BJ (cell line): ENCODE results near the gene EPB41L1. TPM values are rescaled to one million over a fixed set of nuclear protein-coding genes. Genes with fewer than 3 reads are reported as not detected.

Experiments used
- CTCF ChIA-PET: fragments of 350-600 bp; formaldehyde crosslinking; extraction: SDS; loops from one replicate; lab custom pipeline; 2021; ENCODE audit warnings: antibody characterized with exemption, inconsistent platforms; lab: Yijun Ruan, JAX
- POLR2A ChIA-PET: fragments of 300-600 bp; sonication (Branson Sonifier 250); formaldehyde crosslinking; extraction: SDS; loops from one replicate; lab custom pipeline; 2021; ENCODE audit warnings: antibody characterized with exemption; lab: Charles Lee
- DNase-seq: peaks from one replicate; pipeline ENCODE4 v3.0.0-alpha.2; 2011; ENCODE audit warnings: low read depth
- H3K27me3 ChIP-seq: 2 replicates; pipeline ENCODE4 v1.6.0; 2011; ENCODE audit warnings: low read length; ENCODE audit not compliant: control insufficient read depth, insufficient read depth
- H3K36me3 ChIP-seq: 2 replicates; pipeline ENCODE4 v1.5.1; 2011; ENCODE audit warnings: low read length; ENCODE audit not compliant: control insufficient read depth, insufficient read depth
- H3K4me3 ChIP-seq: 2 replicates; pipeline ENCODE4 v1.5.1; 2011; ENCODE audit warnings: low read depth, mild to moderate bottlenecking, control low read depth, low read length
- polyA plus RNA-seq: library from polyadenylated mRNA; depleted of rRNA; stranded (reverse); fragments of >200 nt; gene quantifications from 2 replicates; pipeline ENCODE4 v1.2.3, GENCODE V29; 2011
- TF ChIP-seq, protein P1 (sequence below): IDR thresholded peaks from 2 replicates; pipeline ENCODE4 v1.5.1; 2011; ENCODE audit warnings: low read depth, mild to moderate bottlenecking, control low read depth, inconsistent platforms, low read length, moderate library complexity; ENCODE audit not compliant: insufficient read depth

Gene EPB41L1
- polyA plus RNA-seq, 1 experiment = 20.2 TPM

DNA sequence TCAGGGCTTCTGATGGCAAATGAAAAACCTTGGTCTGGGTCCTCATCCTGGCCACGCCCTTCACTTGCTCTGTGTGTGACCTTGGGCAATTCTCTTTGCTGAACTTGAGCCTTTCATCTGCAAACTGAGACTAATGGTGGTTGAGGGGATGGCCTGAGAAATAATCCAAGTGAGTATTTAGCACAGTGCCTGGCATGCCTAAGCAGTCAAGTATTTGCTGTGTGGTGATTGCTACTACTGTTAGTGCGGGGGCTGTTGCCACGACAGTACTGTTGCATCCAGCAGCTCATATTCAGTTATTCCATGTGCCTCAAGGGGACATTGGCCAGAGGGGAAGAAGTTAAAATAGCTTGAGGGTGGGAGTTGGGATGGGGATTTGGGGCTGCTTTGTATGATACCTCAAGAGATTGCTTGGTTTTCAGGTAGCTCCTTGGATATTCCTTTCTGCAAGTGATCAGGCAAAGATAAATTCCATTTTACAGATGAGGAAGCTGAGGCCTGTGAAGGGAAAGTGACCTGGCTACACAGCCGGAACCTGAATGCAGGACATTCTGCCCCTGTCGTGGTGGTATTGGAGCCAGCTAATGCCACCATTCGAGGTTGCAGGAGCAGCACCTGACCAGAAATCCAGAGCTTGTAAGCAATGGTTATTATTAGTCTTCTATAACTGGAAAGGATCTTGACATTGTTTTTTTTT is 45.1 kb upstream of the EPB41L1 start:
- DNase-seq = no peak
- POLR2A ChIA-PET = no interaction called here
- CTCF ChIA-PET = interaction anchor here (0.8 to 2.5 kb wide), 3 partner anchors 9 to 155 kb away, joined by 3 to 5 read pairs (median 4); partner anchors contain the start of gene SCAND1
- H3K27me3 ChIP-seq = peaks cover 4% of the 10 kb centered on the region
- TF ChIP-seq, protein P1, sequence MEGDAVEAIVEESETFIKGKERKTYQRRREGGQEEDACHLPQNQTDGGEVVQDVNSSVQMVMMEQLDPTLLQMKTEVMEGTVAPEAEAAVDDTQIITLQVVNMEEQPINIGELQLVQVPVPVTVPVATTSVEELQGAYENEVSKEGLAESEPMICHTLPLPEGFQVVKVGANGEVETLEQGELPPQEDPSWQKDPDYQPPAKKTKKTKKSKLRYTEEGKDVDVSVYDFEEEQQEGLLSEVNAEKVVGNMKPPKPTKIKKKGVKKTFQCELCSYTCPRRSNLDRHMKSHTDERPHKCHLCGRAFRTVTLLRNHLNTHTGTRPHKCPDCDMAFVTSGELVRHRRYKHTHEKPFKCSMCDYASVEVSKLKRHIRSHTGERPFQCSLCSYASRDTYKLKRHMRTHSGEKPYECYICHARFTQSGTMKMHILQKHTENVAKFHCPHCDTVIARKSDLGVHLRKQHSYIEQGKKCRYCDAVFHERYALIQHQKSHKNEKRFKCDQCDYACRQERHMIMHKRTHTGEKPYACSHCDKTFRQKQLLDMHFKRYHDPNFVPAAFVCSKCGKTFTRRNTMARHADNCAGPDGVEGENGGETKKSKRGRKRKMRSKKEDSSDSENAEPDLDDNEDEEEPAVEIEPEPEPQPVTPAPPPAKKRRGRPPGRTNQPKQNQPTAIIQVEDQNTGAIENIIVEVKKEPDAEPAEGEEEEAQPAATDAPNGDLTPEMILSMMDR = no peak
- H3K36me3 ChIP-seq = no peaks in the 10 kb centered on the region
- H3K4me3 ChIP-seq = no peak overlapping the region

DNA sequence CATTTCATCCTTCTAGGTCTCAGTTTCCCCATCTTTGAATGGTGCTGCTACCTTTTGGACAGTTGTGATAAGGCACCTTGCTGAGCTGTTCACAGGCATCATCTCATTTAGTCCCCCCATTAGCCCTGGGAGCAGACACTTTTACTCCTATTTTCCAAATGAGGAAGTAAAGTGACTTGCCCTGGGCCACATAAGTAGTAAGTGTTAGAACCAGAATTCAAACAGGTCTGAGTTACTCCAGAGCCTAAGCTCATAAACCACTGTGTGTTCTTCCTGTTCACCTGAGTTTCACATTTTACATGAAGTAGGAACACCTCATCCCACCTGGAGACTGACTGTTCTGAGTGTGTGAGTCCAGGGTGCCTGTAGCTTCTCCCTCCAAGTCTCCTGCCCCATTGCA is 43.5 kb upstream of the EPB41L1 start:
- H3K36me3 ChIP-seq = no peaks in the 10 kb centered on the region
- DNase-seq = no peak
- H3K4me3 ChIP-seq = no peak overlapping the region
- TF ChIP-seq, protein P1 = no peak
- ChIA-PET POLR2A (no interaction called here), CTCF (interaction anchor here (1.6 to 2.5 kb wide), 3 partner anchors 11 to 28 kb away, joined by 5 to 6 read pairs (median 6); no protein-coding TSS in a partner anchor)
- peaks cover 4% of the 10 kb centered on the region for H3K27me3 ChIP-seq

DNA sequence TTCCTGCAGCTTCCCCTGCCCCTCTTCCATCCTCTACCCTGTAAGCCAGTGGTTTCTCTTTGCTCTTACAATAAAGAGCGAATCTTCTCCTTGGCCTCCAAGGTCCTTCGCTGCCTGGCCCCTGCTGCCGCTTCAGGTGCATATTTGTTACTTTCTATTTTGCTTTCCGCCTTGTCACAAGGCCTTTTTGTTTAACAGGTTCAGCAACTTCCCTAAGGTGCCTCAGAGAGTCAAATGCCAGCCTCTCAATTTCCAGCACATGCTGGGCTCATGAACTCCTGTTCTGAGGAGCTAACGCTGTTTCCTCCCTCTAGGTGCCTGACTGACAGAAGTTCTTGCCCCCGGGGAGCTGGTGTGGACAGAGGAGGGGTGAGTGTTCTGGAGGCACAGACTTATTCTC is 42.4 kb upstream of the EPB41L1 start:
- Histone ChIP-seq H3K27me3 (peaks cover 4% of the 10 kb centered on the region), H3K36me3 (no peaks in the 10 kb centered on the region), H3K4me3 (no peak overlapping the region)
- CTCF ChIA-PET = interaction anchor here (1.1 to 1.6 kb wide), 2 partner anchors 27 to 119 kb away, joined by 3 to 6 read pairs; no protein-coding TSS in a partner anchor
- TF ChIP-seq, protein P1 = no peak
- DNase-seq = no peak
- POLR2A ChIA-PET = no interaction called here

DNA sequence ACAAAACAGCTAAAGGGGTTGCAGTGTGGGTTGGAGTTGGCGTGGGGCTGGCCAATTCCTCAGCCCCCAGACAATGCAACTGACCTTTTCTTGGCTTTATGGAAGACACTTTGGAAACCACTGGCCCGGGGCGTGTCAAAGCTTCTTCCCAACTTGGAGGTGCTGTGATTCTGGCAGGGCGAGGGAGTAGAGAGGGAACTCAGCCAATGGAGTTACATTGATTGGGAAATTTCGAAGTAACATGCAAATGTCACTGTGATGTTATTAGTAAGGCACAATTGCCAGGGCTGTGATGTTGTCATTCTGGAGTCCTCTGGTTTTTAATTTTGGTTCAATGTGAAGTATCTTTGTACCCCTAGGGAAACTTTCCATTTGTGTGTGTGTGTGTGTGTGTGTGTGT is 41.5 kb upstream of the EPB41L1 start:
- DNase-seq = no peak
- CTCF ChIA-PET = interaction anchor here (1.2 kb wide), 1 partner anchor 118 kb away, joined by 4 read pairs; no protein-coding TSS in a partner anchor

DNA sequence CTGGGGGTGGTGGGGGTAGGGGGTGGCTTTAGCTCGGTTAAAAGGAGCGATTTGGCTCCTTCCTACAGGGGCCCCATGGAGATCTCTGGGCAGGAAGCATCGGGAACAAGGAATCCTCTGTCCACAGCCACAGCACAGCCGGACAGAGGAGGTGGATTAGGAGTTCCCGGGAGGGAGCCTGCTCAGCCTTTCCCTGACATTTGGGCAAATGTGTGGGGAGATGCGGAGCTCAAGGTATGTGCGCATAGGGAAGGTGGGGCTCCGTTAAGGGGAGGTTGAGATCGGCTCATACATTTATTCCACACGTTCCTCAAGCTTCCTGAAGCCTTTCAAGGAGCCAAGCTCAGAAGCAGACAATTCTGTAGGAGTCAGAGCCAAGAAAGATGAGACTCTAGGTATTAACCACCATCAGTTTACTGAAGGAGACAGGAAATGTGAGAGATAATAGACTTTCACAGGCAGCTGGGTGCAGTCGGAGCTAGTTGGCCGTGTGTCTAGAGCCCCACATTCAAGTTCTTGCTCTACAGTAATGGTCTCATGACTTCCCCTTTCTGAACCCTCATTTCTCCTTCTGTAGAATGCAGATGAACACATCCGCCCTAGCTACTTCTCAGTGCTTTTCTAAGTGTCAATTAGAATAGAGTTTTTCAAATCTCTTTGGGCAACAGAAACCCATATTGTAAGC is 40.8 kb upstream of the EPB41L1 start:
- Histone ChIP-seq H3K27me3 (peaks cover 4% of the 10 kb centered on the region), H3K4me3 (no peak overlapping the region), H3K36me3 (no peaks in the 10 kb centered on the region)
- POLR2A ChIA-PET = no interaction called here
- TF ChIP-seq, protein P1 = no peak
- CTCF ChIA-PET = interaction anchor here (1.2 to 2.3 kb wide), 4 partner anchors 12 to 159 kb away, joined by 3 to 8 read pairs (median 6); partner anchors contain the start of gene SCAND1
- DNase-seq = no peak

More for the DNA sequence above, 41.5 kb upstream of the EPB41L1 start:
- Histone ChIP-seq H3K27me3 (peaks cover 4% of the 10 kb centered on the region), H3K36me3 (no peaks in the 10 kb centered on the region), H3K4me3 (no peak overlapping the region)
- TF ChIP-seq, protein P1 = no peak
- POLR2A ChIA-PET = no interaction called here
